GM19372 (cell line): ENCODE measurements around the gene URGCP.
A peak's percentile ranks its signal among the peaks of the same experiment; 100 is the strongest.

Source experiments
- ATAC-seq: cut with Tn5 transposase; IDR thresholded peaks from one replicate; pipeline ENCODE4 v1.9.1; 2021; ENCODE audit warnings: mild to moderate bottlenecking, low read depth, moderate library complexity; ENCODE audit not compliant: unreplicated experiment

Gene URGCP

GRCh38 chr7:43906331-43907010 lies at the start of gene URGCP:
TSS of gene URGCP (minus strand) at chr7:43906596. CDS start at chr7:43906575, 21 bp downstream.
- ATAC-seq, result peak; percentile 70

GRCh38 chr7:43956027-43956426 lies 49.6 kb upstream of the URGCP start:
- no peak for ATAC-seq

GRCh38 chr7:43954524-43955228 lies 48.3 kb upstream of the URGCP start:
- ATAC-seq, result no peak

GRCh38 chr7:43953071-43953470 lies 46.7 kb upstream of the URGCP start:
- ATAC-seq, result no peak

DNA sequence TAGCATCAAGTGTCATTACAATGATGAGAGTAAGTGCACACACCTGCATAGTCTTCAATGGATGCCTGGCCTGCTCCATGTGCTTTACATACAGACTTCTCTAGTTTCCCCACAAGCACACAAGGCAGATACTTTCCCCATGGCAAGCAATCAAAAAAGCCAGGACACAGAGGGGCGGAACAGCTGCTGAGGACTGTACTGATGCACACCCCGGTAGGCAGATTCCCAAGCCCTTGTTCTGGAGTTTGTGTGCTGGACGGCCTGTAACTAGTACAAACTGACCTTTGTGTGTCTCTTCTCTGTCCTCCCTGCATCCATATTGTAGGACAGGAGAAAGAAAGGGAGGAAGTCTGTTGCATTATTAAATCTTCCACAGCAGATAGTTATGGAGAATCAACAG lies 45.6 kb upstream of the URGCP start:
- no peak for ATAC-seq

GRCh38 chr7:43944286-43944685 lies 37.9 kb upstream of the URGCP start:
- ATAC-seq, result no peak

DNA sequence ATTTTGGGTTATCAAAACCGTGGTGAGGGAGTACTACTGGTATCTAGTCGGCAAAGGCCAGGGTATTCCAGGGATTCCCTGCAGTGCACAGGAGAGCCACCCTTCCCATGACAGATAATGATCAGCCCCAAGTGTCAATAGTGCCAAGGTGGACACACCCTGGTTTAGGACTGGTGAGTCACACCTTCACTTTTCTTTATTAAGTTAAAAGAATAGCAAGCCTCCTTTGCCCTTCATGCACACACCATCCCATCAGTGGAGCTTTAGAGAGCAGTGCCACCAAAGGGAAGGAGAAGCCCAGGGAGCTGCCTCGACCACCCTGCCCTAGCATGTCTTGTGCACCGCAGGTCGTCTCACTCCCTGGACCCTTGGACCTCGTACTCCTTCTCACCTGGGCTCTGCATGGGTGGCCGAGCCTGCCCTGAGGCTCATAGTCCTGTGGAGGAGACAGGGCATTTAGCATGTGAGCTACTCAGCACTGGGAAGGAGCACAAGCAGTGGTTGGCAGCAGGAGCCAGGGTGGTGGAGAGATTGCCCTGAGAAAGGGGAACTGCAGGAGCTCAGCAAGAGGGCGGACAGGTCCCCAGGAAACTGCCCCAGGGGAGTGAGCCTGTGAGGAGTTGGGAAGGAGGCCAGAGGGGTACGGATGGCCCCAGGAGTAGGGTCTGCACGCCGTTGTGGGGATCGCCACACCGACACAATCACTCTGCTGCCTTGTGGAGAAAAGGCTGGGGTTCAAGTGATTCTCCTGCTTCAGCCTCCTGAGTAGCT lies 37.2 kb upstream of the URGCP start:
- ATAC-seq, result no peak

GRCh38 chr7:43942997-43943396 lies 36.6 kb upstream of the URGCP start:
- no peak for ATAC-seq

DNA sequence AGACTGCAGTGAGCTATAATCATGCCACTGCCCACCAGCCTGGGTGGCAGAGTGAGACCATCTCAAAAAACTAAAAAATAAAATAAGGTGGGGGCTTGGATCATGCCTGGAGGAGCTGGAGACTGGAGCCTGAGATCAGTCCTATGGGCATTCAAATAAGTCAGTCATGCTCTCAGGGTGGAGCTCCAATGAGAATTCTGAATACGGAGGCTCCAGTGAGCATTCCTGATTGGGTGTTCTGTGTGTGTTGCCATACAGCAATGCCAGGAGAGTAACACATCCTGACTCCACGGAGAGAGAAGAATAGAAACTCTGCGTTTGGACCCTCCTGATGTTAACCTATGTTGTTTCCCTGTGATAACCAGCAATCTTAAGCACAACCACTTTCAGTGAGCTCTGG lies 35.9 kb upstream of the URGCP start:
- no peak for ATAC-seq

GRCh38 chr7:43938892-43939482 lies 32.6 kb upstream of the URGCP start:
- no peak for ATAC-seq

GRCh38 chr7:43937444-43937843 lies 31.0 kb upstream of the URGCP start:
- ATAC-seq, result no peak

DNA sequence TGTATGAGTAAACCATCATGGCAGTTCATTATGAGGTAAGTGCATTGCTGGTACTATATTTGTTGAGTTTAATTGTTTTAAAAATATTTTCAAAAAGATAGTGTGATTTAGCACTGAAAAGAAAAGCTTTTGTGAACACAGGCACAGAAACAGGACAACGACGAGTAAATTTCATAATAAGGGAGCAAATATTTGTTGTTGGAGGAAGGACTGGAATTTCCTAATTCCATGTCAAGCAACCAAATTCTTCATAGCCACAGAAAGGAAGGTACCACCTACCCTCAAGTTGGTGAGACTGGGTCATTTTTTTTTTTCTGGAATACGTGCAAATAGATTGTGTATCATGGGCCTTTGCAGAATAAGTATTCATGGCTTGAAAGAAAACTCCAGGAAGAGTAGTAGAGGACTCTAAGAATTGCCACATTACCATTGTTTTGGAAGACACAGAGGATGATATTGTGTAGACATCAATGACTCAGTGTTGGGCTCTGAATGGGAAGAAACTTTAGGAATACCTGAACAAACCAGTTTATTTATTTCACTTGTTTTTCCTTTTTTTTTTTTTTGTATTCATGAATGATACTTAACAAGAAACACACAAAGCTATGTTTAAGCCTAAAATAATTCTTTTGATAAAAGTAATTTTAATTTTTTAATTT lies 27.6 kb upstream of the URGCP start:
- ATAC-seq, result no peak

GRCh38 chr7:43931346-43931745 lies 24.9 kb upstream of the URGCP start:
- no peak for ATAC-seq

- ATAC-seq, result no peak
Observed at GRCh38 chr7:43929529-43930457, 23.4 kb upstream of the URGCP start.

- ATAC-seq, result no peak
Observed at GRCh38 chr7:43927810-43928209, 21.4 kb upstream of the URGCP start.

- ATAC-seq, result peak; percentile 18
Observed at GRCh38 chr7:43926798-43927123, 20.4 kb upstream of the URGCP start.

DNA sequence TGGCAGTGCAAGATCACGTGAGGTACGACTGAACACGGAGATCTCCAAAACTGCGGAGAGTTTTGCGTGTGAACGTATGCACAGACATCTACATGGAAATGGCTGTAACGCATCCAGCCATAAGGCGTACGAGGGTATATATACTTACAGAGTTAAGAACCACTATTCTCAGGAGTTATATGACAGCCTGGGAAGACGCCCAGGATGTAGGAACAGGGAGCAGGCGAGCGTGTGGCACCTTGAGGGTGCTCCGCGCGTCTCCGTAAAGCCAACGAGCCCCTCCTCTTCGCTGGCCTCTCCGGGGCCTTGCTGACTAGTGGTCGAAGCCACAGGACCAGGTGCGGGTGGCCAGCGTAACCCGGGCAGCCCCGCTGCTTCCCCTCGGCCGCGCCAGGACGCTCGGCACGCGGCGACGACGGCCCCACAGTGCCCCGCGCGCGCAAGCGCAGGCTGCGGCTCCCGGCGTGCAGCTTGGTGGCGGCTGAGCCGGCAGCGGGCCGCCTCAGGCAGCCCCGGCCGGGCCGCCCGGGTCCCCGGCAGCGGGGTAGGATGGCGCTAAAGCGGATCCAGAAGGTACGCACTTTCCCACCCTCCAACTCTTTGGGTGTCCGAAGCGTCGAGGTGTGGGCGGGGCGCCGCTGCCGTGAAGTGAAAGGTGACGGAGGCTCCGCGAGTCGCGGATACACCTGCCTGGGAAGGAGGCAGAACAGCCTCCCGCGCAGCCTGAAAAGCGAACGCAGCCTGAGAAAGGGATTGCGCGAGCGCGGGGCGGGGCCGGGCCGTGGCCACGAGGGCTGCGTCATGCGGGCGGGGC lies 19.8 kb upstream of the URGCP start, which contains the start of gene UBE2D4:
TSS of gene UBE2D4 (plus strand) at position 453 of the 814 bp plus-strand sequence. CDS start at position 550, 97 bp downstream.
- peak; percentile 86 for ATAC-seq

DNA sequence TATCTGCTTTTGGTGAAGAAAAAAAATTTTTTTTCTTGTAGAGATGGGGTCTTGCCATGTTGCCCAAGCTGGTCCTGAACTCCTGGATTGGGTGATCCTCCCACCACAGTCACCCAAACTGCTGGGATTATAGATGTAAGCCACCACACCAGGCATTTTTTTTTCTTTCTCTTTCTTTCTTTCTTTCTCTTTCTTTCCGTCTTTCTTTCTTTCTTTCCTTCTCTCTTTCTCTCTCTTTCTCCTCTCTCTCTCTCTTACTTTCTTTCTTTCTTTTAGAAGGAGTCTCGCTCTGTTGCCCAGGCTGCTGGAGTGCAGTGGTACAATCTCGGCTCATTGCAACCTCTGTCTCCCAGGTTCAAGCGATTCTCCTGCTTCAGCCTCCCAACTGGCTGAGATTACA lies 16.3 kb upstream of the URGCP start:
- no peak for ATAC-seq

DNA sequence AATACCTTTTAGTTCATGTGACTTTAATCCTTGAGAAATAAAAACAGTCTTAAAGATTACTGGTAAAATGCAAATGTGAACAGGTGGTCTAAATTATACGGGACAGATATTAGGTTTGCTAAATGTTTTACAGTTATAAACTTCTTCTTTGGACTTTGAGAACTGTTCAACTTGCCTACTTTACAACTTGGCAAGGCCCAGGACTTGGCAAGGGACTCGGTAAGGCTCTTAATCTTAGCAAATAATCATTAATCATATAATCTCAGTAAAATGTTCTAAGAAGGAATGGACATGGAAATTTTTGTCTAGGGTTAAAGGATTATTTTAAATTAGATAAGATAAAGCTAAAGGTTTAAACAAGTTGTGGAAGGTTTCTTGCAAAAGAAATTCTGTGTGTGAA lies 15.0 kb upstream of the URGCP start:
- no peak for ATAC-seq
